C4-2B (cell line): Measurements from ENCODE around the gene SOS1.

Source experiments
- ZFX ChIP-seq: fragments of 450-650 bp; IDR thresholded peaks from 2 replicates; pipeline ENCODE4 v1.6.1; 2017
- TF ChIP-seq, protein P1 (sequence below): fragments of 450-650 bp; conservative IDR thresholded peaks from 2 replicates; pipeline ENCODE4 v1.5.1; 2017; ENCODE audit warnings: mild to moderate bottlenecking

DNA sequence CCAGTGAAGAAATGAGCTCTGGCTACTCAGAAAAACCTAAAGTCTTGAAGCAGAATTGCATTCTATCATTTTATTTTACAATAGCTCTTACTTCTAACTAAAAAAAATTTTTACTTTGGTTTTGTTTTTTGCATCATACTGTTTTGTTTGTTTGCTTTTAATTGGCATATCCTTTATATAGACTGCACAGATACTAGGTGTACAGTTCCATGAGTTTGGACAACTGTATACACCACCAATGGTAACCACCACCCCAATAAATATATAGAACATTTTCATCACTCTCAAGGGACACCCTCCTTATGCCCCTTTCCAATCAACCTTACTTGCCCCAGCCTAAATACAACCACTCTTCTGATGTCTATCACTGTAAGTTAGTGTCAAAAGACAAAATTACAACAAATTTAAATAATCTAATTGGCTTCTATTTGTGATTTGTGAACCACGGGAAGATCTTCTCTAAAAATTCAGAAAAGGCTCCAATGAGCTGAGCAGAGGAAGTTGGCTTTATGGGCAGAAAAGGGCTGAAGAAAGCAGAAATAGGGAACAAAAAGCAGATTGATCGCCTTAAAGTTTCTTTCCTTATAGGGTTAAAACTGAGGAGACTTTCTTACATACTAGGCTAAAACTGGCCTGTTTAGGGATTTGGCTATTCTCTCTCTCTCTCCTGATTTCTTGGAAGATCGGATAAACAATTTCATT, 22.2 kb upstream of the SOS1 start:
- TF ChIP-seq, protein P1, sequence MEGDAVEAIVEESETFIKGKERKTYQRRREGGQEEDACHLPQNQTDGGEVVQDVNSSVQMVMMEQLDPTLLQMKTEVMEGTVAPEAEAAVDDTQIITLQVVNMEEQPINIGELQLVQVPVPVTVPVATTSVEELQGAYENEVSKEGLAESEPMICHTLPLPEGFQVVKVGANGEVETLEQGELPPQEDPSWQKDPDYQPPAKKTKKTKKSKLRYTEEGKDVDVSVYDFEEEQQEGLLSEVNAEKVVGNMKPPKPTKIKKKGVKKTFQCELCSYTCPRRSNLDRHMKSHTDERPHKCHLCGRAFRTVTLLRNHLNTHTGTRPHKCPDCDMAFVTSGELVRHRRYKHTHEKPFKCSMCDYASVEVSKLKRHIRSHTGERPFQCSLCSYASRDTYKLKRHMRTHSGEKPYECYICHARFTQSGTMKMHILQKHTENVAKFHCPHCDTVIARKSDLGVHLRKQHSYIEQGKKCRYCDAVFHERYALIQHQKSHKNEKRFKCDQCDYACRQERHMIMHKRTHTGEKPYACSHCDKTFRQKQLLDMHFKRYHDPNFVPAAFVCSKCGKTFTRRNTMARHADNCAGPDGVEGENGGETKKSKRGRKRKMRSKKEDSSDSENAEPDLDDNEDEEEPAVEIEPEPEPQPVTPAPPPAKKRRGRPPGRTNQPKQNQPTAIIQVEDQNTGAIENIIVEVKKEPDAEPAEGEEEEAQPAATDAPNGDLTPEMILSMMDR: no peak
- TF ChIP-seq ZFX: no peak
